Measurements from ENCODE around the gene TK2.
"Not testable (repeated sequence)": the region's sequence is repeated elsewhere in the genome, so short reads cannot be mapped to it uniquely, and the experiment has no call there.

The TK2 gene

GRCh38 chr16:66549284-66550131 lies at the start of gene TK2:
TK2 (minus strand) TSS chr16:66550122; CDS start chr16:66550061, 61 bp downstream.
- peak; percentile 71 to 85 (median 73) for DNase-seq

DNA sequence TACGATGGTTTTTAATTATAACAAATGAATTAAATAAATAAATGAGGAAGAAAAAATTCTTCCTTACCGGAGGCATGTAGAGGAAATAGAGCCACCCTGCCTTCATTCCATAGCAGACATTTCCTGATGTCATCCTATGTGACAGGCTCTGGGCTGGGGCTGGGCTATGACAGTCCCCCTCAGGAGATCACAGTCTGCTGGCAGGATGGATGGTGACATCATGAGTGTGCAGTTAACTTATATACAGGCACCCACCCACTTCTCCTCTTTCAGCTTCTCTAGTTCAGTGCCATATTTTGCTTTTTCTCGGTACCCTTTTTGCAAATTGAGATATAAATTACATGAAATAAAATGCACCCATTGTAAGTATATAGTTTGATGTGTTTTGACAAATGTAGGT lies 48.2 kb upstream of the TK2 start:
- peak; percentile 41 to 62 (median 61) for DNase-seq

DNA sequence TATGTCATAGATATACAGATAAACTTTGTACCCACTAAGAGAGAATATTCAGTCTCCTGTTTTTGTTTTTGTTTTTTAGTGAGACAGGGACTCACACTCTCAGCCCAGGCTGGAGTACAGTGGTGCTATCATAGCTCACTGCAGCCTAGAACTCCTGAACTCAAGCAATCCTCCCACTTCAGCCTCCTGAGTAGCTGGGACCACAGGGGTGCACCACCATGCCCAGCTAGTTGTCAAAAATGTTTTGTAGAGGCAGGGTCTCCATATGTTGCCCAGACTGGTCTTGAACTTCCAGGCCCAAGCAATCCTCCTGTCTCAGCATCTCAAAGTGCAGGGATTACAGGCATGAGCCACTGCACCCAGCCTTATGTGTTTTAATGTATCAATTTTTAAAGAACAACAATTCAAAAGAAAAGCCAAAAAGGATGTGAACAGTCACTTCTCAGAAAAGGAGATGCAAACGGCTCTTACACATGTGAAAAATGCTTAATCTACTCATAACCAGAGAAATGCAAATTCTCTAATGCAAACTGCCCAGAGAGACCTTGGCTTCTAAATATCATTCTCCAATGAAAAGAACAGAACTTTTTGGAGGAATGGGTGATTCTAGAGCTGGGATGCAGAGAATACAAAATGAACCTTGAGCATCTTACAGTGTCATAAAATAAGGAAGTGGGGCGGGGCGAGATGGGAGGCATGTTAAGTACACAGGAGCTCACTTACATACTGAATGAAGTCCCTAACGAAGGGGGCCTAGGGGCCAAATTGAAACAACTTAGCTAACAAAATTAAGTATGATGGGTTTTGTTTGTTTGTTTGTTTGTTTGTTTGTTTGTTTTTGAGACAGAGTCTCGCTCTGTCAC lies 47.3 kb upstream of the TK2 start:
- DNase-seq: peak in 1 of 3 donors; percentile 40

- DNase-seq: not testable (repeated sequence)
Measured at GRCh38 chr16:66596559-66596958, 46.6 kb upstream of the TK2 start.

DNA sequence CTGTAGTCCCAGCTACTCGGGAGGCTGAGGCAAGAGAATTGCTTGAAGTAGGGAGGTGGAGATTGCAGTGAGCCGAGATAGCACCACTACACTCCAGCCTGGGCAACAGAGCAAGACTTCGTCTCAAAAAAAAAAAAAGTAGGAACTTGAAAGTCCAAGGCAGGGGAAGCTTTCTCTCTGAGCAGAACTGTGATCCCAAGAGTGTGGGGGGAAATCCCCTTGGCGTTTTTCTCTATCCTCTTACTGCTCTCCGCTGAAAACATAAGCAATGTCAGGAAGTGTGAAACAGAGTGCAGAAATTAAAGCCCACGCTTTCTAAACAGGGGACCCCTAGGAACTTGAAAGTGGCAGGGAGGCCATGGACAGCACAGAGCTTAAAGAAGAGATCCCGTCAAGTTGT lies 44.8 kb upstream of the TK2 start:
- DNase-seq: peak; percentile 82 to 88 (median 85)

- DNase-seq: no peak
Measured at GRCh38 chr16:66592814-66593213, 42.9 kb upstream of the TK2 start.

- DNase-seq: no peak
Measured at GRCh38 chr16:66592241-66592640, 42.3 kb upstream of the TK2 start.

GRCh38 chr16:66591018-66591417 lies 41.1 kb upstream of the TK2 start:
- DNase-seq: no peak

GRCh38 chr16:66590322-66590721 lies 40.4 kb upstream of the TK2 start:
- DNase-seq: peak in 2 of 3 donors; percentile 29 to 50

- peak; percentile 67 to 79 (median 72) for DNase-seq
Measured at GRCh38 chr16:66588981-66589713, 39.2 kb upstream of the TK2 start.

- no peak for DNase-seq
Measured at GRCh38 chr16:66587881-66588600, 38.1 kb upstream of the TK2 start.

GRCh38 chr16:66585481-66586239 lies 35.7 kb upstream of the TK2 start:
- DNase-seq: peak in 2 of 3 donors; percentile 34 to 39

DNA sequence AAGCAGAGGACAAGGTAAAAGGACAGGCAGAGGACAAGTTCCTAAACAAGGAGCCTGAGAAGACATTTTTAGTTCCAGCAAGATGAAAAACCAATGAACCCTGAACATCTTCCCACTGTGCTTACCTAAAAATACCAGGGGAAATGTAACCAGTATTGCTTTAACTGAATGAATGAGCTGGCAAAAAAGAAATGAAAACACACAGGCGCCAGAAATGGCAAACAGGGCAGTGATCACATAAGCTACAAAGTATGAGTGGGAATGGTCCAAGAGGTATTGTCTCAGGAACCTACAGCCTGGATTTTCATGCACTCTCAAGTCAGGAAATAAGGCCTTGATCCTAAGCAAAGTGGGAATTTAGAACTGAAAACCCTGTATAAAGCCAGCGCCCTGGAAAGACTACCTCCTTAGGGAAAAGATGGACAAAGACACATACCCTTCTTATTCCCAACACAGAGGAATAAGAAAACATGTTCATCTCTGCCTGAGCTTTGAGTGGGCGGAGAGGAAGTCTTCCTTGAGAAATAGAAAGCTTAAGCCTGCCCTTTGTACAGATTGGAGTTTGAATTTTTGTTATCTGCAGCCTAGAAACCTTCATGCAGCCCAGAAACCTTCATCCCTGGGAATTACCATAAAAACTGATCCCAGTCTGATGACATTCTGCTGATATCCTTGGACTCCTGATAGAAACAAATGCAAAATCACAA lies 31.5 kb upstream of the TK2 start:
- DNase-seq: peak; percentile 75 to 78 (median 77)

- DNase-seq: no peak
Measured at GRCh38 chr16:66580605-66581209, 30.8 kb upstream of the TK2 start.

GRCh38 chr16:66578651-66579531 lies 29.0 kb upstream of the TK2 start, which contains the start of gene CMTM2:
CMTM2 (plus strand) TSS chr16:66579463; CDS start chr16:66579608, 145 bp downstream.
- DNase-seq: no peak

DNA sequence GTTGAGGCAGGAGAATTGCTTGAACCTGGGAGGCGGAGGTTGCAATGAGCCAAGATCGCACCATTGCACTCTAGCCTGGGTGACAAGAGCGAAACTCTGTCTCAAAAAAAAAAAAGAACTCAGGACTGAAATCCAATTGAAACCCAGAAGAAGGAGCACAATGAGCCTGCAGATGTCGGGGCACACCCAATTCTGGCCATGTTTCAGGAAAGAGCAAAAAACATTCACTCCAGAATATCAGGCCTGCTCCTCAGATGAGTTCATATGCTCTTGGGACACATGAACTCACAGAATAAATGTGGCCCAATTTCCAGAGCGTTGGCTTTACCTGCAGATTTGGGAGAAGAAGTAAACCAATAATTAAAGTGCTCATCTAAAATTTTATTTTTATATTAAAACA lies 26.4 kb upstream of the TK2 start:
- no peak for DNase-seq

DNA sequence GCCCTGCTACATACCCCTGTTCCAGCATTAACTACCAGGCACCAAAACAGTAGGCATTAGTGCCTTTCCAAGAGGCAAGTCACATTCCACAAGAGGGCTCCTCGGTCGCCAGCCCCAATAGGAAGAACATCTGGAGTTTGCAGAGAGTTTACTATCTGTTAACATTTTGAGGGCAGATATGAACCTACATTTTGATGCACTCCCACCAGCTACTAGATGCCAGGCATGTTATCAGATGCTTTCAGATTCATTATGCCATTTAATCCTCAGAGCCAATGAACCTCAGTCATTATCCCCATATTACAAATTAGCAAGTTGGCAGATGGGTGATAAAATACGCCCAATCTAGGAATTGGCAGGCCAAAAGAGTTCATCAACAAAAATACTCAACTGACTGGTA lies 25.1 kb upstream of the TK2 start:
- DNase-seq: no peak

DNA sequence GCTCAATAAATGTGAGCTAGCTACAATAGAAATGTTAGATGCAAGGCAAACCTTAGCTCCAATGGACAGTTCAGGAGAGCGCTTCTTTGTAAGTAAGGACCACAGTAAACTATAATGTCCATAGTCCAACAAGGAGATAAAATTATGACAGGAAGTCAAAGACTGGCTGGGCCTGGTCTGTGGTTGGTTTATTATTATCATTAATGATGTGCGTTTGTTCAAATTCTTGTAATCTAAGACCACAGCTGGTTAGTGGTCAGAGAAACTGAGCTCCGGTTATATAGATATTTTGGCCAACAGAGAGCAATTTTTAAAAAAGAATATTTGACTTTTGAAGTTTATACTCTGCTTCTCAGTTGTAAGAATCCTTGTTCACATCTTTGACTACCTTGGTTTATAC lies 24.6 kb upstream of the TK2 start:
- DNase-seq: no peak

GRCh38 chr16:66574081-66574480 lies 24.2 kb upstream of the TK2 start:
- no peak for DNase-seq
